HG02610 (cell line): ENCODE results near the gene IMMP2L.
A peak's percentile ranks its signal among the peaks of the same experiment; 100 is the strongest.

Source experiments
- ATAC-seq: cut with Tn5 transposase; IDR thresholded peaks from one replicate; pipeline ENCODE4 v1.9.1; 2021; ENCODE audit warnings: mild to moderate bottlenecking, moderate library complexity; ENCODE audit not compliant: unreplicated experiment

The IMMP2L gene

DNA sequence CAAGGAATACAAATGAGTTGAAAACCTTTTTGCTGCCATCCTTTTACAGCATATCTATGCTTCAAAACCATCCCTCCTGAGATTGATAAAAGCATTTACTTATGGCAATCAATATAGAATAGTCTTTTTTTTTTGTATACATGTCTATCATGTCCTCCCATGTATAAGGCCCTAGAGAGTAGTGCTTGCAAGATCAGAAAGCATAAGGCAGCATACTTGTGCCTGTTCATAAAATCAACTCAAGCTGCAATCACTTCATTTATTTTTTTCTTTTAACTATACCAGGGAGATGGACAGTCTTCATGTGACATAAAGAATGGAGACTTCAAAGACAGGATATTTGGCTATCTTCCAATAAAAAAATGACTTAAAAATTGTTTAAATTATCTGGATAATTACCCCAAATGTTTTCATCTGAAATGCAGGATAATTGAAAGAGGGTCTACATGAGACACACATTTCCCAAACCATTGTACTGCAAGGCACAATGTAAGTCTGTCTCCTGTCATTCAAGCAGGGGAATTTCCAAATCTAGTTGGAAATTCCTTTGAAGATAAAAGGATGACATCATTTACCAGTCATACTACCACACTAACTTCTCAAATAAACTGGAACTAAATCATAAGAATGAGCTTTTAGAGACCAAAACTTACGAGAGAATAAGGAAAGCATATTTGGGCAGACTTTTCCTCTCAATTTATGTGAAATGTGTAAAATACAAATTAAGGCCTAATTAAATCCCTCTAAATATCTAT, 448.9 kb downstream of the IMMP2L start:
- ATAC-seq = peak; percentile 94

- ATAC-seq = no peak
Measured at GRCh38 chr7:111112439-111112838, 449.9 kb downstream of the IMMP2L start.

DNA sequence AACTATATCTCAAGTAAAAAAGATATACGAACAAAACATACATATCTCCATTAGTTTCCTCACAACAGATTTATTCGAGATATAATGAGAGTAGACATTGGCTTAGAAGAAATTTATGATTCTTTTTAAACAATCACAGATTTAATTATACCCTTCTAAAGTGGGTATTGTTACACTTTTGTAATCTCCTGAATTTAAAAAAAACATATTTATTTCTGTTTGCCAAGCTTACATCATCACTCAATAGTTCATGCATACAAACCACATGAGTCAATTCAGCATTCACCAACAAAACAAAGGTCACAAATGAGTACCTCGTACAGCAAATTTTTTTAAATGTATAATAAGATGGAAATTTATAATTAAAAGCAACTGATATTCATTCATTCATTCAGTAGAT, 453.8 kb downstream of the IMMP2L start:
- ATAC-seq = no peak

- no peak for ATAC-seq
Measured at GRCh38 chr7:111108000-111108399, 454.3 kb downstream of the IMMP2L start.

DNA sequence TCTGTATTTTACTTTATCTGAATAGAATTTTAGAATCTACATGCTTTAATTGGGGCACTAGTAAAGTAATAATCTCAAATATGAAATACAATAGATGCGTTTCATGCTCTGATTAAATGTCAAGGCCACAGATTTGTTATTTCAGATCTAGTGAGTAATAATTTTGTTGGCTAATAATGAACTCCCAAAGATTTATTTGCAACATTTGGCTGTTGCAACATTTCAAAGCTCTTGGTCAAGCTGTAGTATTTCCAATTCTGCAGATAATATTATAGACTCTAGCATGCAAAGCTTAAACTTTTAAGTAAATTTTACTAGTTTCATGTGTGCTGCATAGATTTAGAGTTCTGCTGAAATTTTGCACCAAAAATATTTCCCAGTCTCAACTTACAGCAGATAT, 454.7 kb downstream of the IMMP2L start:
- ATAC-seq = no peak

- ATAC-seq = no peak
Measured at GRCh38 chr7:111105269-111105668, 457.0 kb downstream of the IMMP2L start.

- peak; percentile 59 for ATAC-seq
Measured at GRCh38 chr7:111104710-111105109, 457.6 kb downstream of the IMMP2L start.

DNA sequence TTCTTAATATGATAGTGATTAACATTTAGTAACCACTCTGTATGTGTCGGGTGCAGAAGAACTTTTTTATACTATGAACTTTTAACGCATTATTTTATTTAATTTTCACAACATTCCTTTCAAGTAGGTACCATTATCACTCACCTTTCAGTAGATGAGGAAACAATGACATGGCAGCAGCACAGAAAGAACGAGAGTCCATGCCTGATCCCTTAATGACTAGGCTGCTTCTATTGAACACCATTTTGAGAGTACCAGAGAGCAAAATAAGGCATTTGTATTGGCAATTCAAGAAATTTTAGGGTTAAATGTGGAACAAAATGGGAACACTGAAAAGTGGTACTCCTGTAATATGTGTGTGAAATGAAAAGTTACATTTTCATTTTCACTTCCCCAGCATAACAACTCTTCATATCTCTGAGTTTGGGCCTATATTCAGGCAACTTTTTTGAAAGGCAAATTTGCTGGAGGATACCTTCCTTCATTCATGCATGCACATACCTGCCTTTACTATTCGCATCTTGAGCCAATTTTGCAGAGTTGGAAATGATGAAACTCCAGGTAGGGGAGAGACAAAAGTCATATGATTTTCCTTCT, 458.5 kb downstream of the IMMP2L start:
- peak; percentile 65 for ATAC-seq

DNA sequence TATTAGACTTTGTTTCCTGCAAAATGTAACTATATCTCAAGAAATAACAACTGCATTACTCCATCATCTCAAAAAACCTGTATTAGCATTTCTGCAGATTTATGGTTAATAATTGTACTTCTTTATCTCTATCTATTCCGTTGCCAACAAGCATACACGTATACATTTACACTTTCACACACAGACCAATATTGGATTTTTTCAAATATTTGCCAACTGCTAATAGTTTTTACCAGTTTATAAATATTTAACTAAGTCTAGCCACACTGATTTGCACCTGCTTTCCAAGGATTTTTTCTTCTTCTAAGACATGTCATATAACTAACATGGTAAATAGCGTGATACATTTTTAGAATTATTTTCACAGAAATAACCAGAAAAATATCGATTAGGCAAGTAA, 459.2 kb downstream of the IMMP2L start:
- no peak for ATAC-seq

DNA sequence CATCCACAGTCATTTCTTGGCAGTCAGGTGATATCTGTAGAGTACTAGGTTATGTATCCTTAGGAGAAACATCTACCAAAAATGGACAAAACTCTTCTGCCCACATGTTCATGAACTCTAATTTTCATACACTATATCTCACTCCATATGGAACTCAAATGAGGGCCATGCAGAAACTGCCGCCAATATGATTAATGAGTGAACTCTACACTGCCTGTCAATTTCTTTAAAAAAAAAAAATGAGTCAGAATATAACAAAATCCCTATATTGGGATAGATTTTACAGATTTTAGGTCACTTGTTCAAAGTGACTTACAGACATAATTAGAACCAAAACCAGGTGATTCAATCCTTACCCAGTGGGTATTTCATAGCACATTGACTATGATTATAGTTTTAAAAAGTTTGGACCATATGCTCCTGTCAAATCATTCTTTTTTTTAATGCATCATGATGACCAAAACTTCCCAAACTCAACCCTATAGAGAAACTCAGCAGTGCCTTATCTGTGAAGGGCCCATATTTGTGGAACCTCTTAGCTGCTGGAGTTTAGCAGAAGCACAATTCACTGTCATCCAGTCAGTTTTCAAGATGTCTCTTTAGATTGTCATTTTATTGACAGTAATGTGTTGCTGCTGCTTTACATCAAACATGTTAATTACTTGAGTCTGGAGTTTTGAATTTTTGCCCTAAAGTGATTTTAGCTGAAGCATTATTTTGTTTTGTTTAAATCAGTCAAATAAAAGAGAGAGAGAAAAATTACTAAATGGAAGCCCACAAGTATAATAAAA, 460.2 kb downstream of the IMMP2L start:
- no peak for ATAC-seq

DNA sequence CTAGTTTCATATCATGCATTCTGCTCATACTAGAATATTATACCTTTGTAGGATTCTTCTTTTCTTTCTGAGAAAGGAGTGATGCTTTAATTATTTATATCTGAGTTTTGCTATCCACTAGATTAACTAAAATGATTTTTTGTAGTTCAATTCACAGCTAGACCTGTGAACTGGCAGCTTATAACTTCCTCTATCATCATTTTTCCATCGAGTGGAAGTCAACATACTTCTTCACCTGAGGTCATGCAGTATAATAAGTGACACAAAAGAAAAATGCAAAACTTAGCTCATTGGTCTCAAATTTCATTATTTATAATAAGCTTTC, 463.4 kb downstream of the IMMP2L start:
- ATAC-seq = no peak

GRCh38 chr7:111098011-111098925, 464.0 kb downstream of the IMMP2L start:
- peak; percentile 75 for ATAC-seq

GRCh38 chr7:111096997-111097396, 465.3 kb downstream of the IMMP2L start:
- no peak for ATAC-seq

- ATAC-seq = no peak
Measured at GRCh38 chr7:111094419-111094818, 467.9 kb downstream of the IMMP2L start.

GRCh38 chr7:111093496-111093895, 468.8 kb downstream of the IMMP2L start:
- ATAC-seq = no peak

DNA sequence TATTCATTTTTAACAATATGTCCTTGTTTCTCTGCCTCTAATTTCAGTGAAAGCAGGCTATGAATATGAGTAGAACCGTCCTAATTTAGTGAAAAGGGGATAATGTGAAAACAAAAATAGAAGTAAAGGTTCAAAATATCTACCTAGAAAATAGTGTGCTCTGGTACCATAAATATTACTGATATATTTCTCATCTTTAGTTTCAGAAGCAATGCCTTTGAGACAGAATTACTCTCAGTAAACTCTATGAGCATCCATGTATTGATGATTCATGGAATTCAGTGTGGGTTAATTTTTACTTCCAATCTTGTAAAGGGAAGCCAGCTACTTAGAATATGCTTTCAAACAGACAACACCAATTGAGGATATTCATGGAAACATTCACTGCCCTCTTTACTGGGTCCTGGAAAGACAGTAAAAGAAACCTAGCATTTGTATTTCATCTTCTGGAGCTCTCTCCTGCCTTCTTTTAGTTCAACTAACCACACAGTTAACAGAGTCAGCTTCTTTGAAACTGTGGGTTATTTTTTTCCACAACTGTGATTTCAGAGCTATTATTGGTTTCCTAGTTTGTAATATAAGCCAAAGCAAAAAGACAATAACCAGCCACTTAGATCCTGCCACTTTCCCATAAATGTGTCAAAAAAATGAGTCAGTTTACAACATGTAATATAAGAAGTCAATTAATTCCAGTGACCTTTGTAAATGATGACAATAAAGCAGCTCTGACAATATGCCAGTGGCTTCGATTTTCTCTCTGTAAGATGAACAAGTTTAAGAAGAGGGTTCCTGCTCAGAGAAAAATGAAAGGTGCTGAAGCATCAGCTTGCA, 469.7 kb downstream of the IMMP2L start:
- peak; percentile 54 for ATAC-seq

GRCh38 chr7:111091593-111092358, 470.5 kb downstream of the IMMP2L start:
- ATAC-seq = peak; percentile 53

- no peak for ATAC-seq
Measured at GRCh38 chr7:111090846-111091245, 471.4 kb downstream of the IMMP2L start, which contains the start of gene LRRN3. Gene LRRN3 (plus strand): TSS chr7:111091127. CDS start chr7:111122773, 31,646 bp downstream.

GRCh38 chr7:111089822-111090426, 472.4 kb downstream of the IMMP2L start:
- ATAC-seq = peak; percentile 25
